ENCODE measurements around the gene FNBP1.

GRCh38 chr9:129921905-129922304, 121.1 kb downstream of the FNBP1 start:
- TF ChIP-seq CTCF (IDR thresholded peaks at IDR 0.05; ENCODE audit: insufficient read depth, low read length, poor library complexity, severe bottlenecking), result no peak
- TF ChIP-seq EZH2phosphoT487 (conservative IDR thresholded peaks at IDR 0.05; ENCODE audit: low read length), result no peak
